DMS114 treated with DMSO at 0.1 percent for 48 hours (cell line): ENCODE data around the gene DENND2A.
"Not testable (repeated sequence)": the region's sequence is repeated elsewhere in the genome, so short reads cannot be mapped to it uniquely, and the experiment has no call there.

Experiments
- DNase-seq: peaks from one replicate; lab custom pipeline; 2025; ENCODE audit not compliant: unreplicated experiment; lab: John Stamatoyannopoulos, UW

The DENND2A gene

DNA sequence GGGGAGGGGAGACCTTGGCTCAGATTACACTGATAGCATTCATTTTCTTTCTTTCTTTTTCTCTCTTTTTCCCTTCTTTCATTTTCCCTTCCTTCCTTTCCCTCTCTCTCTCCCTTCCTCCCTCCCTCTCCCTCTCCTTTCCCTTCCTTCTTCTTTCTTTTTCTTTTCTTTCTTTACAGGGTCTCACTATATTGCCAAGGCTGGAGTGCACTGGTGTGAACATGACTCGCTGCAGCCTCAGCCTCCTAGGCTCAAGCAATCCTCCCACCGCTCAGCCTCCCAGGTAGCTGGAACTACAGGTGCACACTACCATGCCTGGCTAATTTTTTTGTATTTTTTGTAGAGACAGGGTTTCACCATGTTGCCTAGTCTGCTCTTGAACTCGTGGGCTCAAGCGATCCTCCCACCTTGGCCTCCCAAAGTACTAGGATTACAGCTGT, 88.4 kb downstream of the DENND2A start:
- no peak for DNase-seq

DNA sequence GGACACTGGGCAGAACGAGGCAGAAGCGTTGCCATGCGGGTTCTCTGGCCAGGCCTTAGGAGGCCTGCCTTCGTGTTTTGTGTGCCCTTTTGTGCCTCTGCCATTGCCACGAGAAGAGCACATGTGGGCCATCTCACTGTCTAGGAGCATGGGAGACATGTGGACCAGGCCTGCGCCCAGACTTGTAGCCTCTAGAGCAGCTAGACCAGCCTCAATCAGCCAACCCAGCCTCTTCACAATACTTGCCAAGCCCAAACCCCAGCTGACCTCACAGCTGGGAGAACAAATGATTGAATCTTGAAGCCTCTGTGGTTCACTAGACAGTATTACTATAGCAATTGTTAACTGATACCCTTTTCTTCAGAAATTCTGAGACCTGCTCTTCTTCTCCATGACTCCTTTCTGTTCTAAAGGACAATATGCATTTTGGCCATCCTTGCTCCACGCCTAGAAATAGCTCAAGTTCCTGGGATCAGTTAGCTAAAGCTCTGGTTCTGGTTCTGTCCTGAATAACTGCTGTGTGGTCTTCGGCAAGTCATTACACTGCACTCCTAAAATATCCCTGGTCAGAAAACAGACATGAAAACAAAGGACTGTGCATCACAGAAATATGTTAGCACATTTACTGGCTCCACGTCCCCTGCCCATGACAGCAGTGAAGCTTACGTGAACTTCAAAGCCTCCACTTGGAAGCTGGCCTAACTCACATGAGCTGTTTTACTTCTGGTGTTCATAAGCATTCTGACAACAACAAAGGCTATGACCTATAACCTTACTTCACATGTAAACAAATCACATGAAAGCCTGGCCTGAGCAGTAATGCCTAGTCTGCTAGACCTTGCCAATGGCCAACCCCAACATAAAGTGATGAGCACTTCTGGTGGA, 89.0 kb downstream of the DENND2A start:
- DNase-seq, result no peak

DNA sequence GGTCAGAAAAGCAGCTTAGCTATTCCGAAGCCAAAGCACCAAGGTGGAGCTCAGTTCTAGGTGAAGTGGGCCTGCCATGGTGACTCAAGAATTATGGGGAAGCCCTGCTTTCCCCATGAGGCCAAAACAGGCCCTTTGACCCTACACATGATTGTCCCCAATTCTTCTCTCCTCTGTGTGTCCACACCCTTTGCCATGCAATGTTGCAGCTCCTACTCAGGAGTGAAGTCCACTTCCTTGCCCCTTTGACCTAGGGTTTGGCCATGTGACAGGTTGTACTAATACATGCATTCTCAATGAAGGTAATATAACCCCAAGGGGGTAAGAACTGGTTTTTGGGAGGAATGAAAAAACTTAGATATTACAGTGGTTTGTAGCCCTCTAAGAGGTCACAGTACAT, 93.7 kb downstream of the DENND2A start:
- no peak for DNase-seq

DNA sequence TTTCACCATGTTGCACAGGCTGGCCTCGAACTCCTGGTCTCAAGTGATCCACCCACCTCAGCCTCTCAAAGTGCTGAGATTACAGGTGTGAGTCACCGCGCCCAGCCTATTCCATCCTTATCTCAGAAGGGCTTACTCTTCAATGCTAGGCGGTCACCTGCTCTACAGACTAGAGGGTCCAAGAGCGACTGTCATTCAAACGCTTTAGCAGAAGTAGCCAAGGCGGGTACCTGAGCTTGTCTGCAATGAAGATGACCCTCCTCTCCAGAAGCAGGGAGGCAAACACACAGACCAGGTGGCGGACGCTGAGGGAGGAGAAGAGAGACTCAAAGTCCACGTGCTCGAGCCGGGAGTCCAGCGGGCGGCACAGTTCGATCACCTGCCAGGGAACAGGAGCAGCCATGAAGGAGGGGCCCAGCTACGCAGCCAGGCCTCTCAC, 96.2 kb downstream of the DENND2A start:
- DNase-seq, result no peak

DNA sequence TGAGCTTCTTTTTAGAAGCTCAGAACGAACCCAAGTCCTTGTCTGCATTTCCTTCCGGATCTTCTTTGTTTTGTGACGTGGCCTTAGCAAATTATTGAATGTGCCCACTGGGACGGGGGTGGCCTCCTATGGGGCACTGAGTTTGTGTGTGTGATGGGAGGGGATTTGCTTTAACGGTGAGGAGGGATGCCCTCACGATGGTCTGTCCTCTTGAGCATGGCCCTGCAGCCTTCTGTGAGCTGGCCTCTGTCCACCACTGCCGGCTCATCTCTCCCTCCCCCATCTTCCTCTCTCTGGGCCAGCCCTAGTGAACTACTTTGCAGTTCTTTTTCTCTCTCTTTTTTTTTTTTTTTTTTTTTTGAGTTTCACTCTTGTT, 98.4 kb downstream of the DENND2A start:
- no peak for DNase-seq

DNA sequence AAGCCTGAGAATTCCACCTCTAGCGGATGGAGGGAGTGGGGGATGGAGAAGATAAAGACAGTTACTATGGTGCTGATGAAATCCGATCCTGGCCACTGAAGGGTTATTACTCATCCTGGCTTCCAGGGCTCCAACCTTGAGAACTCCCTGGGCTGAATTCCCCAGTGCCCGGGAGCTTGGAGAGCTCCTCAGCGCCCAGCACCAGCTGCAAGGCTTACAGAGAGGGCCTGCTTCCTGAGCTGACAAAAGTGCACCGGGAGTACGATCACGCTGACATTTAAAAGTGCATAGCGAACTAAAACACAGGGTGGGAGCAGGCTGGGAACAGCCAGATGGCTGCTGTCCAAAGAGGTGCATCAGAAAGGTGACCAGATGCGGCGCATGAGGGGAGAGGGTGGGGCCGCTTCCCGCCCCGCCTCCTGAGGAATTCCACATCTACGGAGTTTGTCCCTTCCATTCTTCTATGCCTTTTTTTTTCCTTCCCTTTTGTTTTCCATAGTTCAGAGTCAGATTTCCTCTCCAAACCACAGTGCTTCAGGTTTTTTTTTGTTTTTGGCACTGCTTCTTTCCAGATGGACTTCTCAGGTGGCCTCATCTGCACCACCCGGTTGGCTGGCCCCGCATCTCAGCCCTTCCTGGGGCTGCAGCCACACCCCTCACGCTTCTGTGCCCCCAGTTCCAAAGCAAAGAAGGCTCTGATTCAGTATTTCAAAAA, 98.9 kb downstream of the DENND2A start:
- no peak for DNase-seq

DNA sequence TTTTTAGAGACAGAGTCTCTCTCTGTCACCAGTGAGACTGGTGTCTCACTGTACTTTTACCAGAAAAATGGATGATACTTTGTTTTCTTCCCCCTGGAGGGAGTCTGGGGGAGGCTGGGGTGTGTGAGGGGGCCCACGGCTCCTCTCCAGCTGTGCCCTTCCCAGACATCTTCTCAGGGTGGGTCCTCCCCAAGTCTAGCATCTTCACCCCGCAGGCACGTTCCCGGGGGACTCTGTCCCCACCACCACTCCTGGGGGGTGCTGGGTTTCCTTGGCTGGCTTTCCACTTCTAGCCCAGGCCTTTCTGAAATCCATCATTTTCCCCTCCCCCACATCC, 99.5 kb downstream of the DENND2A start:
- no peak for DNase-seq

DNA sequence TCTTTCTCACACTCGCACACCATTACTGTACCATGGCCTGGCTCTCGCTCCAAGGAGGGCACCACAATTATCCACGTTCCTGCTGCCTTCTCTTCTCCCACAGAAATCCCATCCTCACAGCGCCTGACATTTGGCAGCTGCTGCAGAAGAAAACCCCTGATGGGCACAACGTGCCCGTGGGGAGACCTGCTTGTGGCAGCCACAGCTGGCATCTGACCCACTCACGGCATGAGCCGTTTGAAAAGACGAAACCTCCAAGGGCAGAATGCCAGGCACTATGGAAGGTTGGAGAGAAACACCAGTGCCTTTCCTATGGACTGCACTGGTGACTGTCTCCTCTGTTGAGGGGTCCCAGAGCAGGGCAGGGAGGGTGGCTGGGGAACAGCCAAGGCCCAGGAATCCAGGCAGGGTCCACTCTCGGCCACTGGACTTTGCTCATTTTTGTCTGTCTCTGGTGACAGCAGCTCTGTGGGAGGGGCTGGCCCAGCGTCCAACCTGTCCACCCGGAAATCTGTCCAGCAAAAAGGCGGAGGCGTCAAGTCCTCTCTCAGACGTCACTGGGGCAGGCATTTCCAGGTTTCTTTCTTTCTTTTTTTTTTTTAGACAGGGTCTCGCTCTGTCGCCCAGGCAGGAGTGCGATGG, 100.4 kb downstream of the DENND2A start:
- no peak for DNase-seq

DNA sequence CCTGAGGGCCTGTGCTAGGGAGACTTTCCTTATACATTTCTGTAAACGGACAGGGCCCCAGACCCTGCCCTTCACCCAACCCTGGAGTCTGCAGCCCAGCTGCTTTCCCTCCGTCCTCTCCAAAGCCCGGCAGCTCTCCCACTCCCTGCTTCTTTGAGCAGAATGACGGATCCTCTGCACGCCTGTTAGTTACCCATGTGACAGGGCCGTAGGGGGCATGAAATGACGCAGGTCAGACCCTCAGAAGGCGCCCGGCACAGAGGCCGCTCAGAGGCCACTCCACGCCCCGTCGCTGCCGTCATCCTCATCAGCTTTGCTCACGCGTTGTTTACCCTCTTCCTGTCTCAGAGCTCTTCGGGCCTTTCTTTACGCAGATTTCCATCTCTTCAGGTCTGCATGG, 101.2 kb downstream of the DENND2A start:
- DNase-seq, result no peak

DNA sequence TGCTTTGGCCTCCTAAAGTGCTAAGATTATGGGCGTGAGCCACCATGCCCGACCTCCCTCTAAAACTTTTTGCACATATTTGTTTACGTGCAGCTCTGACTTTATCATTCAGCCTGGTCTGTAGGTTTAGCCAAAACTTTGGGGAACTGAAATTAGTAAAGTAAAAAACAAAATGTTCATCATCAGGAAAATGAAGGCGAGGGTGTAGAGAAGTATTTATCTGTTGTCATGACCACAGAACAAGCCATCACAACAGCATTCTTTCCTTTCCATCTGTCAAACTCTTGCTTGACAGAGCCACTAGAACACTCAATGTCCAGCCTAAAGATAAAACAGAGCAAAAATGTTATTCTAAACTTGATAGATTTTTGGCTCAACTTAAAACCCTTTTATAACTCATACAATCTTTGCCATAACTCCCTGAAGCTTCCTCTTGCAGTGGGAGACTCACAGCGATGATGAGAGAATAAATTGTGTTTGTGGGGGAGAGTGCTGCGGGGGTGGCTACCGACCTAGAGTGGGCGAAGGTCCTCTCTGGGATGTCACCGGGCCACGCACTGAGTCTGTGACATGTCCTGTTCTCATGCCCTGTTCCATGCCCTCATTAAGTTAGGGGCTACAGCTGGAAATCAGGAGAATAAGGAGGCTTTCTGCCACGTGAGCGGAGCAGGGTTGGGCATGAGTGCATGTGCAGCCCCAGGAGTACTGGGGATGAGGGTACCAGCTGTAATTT, 102.7 kb downstream of the DENND2A start:
- DNase-seq, result no peak

DNA sequence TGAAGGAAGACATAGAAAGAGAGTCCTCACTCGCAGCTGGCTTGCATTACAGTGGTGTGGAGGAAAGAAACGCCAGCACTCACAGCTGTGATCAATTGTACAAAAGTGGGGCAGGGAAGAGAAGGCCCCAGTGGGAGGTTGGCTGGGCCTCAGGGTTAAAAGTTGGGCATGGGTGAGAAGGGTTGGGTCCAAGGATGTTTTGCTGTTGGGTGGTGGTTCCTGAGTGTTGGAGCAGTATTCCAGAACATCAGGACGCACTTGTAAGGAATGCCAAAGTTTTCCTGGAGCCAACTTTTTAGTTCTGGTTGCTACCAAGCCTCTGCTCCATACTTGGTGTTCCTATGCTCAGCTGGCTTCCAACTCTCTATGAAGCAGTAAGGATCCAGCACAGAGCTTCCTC, 105.9 kb downstream of the DENND2A start:
- DNase-seq, result no peak

DNA sequence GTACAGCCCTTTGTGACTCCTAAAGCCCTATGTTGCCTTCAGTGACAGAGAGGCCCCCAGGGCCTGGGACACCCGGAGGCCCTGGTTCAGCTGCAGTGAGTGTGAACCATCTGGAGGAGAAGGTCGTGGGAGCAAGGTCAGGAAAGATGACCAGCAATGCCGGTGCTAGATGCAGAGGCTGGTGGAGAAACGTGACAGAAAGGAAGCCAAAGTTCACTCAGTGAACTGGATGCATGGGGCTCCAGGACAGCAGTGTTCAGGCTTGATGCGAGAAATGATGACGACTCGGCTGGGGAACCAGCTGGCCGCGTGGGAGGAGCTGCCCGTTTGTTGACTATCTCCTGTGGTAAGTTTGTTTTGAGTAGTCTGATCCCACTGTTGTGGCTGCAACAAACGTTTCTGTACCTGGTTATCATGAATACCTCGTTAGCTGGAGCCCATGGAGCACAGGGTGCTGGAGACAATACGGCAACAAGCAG, 107.2 kb downstream of the DENND2A start:
- DNase-seq, result no peak

DNA sequence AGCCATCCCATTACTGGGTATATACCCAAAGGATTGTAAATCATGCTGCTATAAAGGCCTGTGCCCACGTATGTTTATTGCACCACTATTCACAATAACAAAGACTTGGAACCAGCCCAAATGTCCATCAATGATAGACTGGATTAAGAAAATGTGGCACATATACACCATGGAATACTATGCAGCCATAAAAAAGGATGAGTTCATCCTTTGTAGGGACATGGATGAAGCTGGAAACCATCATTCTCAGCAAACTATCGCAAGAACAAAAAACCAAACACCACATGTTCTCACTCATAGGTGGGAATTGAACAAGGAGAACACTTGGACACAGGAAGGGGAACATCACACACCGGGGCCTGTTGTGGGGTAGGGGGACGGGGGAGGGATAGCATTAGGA, 111.2 kb downstream of the DENND2A start:
- not testable (repeated sequence) for DNase-seq

DNA sequence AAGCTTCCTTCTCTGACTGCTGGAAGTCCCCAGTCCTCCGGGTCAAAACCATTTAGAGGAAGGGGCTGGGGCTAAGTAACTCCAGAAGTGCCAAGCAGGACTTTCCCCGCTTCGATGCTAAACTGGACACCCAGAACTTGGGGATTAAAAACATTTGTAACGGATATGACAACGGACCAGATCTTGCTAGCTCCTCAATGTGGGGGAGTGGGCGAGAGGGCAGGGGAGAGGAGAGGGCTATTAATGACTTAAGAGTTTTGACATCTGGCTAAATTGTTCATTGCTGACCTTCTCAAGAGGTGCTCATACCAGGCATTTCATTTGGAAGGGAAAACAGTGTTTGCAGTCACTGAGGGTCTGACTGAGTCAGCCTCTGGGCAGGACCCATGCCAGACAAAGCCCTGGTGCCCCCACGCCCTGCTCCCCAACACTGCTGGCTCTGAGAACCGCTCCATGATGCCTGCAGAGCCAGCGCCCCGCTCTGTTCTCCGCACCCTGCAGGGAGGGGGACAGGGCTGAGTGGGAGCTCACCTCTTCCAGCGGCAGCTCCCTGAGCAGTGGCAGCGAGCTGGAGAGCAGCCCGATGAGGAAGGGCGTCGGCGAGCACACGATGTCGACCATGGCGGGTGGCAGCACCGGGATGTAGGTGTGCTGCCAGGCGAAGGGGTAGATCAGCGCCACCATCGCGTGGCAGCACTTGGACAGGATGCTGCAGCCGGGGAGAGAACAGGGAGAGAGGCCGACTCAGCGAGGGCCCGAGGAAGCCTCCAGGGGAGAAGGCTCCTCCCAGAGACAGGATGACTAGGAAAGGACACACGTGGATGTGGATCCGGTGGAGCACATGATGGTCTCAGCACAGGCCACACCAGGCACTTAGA, 113.6 kb downstream of the DENND2A start:
- DNase-seq, result no peak

DNA sequence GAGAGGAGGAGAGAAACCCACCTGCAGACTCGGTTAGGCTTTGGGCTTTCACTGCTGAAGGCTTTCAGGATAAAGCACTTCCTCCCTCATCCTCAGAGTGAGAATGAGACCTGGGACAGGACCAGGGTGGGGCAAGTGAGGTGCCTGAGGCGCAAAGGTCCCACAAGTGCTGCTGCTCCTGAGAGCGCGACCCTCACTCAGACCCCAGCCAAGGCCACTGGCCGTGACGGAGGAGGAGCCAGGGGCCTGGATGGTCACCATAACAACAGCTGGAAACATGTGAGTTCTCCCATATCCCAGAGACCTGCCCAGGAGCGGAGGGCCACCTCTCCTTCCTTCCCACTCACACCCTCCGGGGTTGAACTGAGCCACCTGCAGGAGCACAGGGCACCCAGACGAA, 114.4 kb downstream of the DENND2A start:
- DNase-seq, result no peak

DNA sequence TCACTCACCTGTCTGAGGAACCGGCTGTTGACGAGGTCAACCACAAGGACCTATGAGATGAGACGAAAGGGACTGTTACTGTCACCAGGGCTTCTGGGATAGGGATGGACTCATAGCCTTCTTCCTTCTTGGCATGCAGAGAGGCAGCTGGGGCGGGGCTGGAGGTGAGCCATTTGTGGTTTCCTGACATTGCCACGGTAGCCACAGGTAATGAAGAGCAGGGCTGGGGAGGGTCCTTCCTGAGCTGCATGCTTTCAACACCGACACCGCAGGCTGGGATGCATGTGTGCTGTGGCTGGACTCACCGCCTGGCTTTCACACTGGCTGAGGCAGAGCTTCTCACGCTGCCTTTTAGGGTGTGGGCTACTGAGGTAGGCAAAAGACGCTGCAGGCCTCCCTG, 114.9 kb downstream of the DENND2A start:
- no peak for DNase-seq

DNA sequence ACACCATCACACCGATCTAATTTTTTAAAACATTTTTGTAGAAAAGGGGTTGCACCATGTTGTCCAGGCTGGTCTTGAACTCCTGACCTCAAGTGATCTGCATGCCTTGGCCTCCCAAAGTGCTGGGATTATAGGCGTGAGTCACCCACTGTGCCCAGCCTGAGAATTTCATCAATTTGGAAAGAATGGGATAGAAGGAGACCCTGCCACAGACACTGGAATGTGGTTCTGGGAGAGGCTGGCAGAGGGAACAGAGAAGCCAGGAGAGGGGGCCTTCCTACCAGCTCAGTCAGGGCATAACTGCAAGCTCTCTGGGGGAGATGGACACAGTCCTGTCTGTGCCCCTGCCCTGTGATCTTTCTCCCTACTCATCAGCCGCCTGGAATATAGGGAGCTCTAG, 119.2 kb downstream of the DENND2A start:
- DNase-seq, result no peak

DNA sequence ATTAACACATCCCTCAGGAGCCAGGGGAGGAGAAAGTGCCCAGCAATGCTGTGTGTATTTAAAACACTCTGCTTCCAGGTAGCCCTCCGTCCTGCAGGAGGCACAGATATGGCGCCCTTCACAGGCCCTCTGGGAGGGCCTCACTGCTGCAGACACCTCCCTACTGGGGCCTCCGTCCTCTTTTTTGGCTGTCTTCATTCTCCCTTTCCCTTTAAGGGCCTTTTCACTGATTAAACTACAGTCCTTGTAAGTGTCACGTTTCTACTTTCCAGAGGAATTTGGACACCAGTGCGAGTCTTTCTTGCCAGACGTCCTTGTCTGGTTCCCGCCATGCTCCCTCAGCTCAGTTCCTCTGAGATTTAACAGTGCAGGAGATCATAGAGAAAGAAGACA, 121.6 kb downstream of the DENND2A start:
- DNase-seq, result no peak

DNA sequence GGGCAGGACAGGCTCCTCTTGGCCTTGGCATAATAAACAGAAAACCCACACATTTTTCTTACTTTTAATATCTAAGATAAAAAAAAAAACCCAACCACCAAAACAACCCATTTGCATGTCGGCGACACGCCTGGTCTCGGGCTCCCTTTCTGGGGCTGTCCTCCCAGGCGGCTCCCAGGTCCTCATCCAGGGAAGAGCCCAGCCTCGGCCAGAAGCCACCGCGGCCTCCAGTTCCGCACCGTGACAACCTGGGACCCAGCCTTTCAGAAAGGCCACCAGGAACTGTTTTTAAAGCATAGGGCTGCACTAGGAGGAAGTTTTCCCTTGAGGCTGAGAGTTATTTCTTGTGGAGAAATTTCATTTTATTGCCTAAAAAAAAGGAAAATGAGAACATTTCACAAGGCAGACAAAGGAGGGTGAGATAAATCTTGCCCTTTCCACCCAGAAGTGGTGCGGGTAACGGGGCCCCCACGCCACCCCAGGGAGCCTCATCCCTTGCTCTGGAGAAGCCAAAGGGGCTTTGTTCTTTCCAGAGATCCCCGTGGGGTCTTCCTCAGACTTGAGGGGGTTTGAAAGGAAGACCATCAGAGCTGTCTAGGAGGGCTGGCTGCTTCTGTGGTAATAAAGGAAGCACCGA, 122.1 kb downstream of the DENND2A start:
- DNase-seq, result no peak
